GM19025 (cell line): ENCODE measurements around the gene ABCA7.

Experiments
- ATAC-seq: cut with Tn5 transposase; IDR thresholded peaks from one replicate; pipeline ENCODE4 v1.9.1; 2021; ENCODE audit warnings: mild to moderate bottlenecking, low read depth, moderate library complexity; ENCODE audit not compliant: unreplicated experiment

ABCA7 gene

GRCh38 chr19:1039646-1040475 is at the start of gene ABCA7:
ABCA7 (plus strand) TSS chr19:1040107; CDS start chr19:1041362, 1,255 bp downstream.
- ATAC-seq = peak; percentile 79

- no peak for ATAC-seq
Observed at GRCh38 chr19:990119-990571, 49.8 kb upstream of the ABCA7 start.

- ATAC-seq = no peak
Observed at GRCh38 chr19:990746-991145, 49.2 kb upstream of the ABCA7 start.

GRCh38 chr19:991174-991931 is 48.6 kb upstream of the ABCA7 start:
- ATAC-seq = no peak

GRCh38 chr19:991932-992669 is 47.8 kb upstream of the ABCA7 start:
- no peak for ATAC-seq

GRCh38 chr19:992670-993055 is 47.2 kb upstream of the ABCA7 start:
- ATAC-seq = no peak

- ATAC-seq = no peak
Observed at GRCh38 chr19:993361-993830, 46.5 kb upstream of the ABCA7 start.

- ATAC-seq = no peak
Observed at GRCh38 chr19:993831-994393, 46.0 kb upstream of the ABCA7 start.

- no peak for ATAC-seq
Observed at GRCh38 chr19:994516-994915, 45.4 kb upstream of the ABCA7 start.

- no peak for ATAC-seq
Observed at GRCh38 chr19:995051-995827, 44.7 kb upstream of the ABCA7 start.

GRCh38 chr19:996051-996838 is 43.7 kb upstream of the ABCA7 start:
- ATAC-seq = no peak

GRCh38 chr19:998064-998463 is 41.8 kb upstream of the ABCA7 start:
- ATAC-seq = no peak

GRCh38 chr19:999379-999719 is 40.6 kb upstream of the ABCA7 start:
- ATAC-seq = no peak

- ATAC-seq = no peak
Observed at GRCh38 chr19:1000095-1000494, 39.8 kb upstream of the ABCA7 start, which contains the start of gene GRIN3B. GRIN3B (plus strand) TSS chr19:1000419; CDS start chr19:1000438, 19 bp downstream.

- no peak for ATAC-seq
Observed at GRCh38 chr19:1000591-1001537, 39.0 kb upstream of the ABCA7 start.

GRCh38 chr19:1001538-1002166 is 38.3 kb upstream of the ABCA7 start:
- ATAC-seq = no peak

GRCh38 chr19:1002600-1002999 is 37.3 kb upstream of the ABCA7 start:
- ATAC-seq = no peak
